Subcutaneous adipose tissue (tissue), 4 donors: ENCODE measurements around the gene FOXP1. TPM values are rescaled to one million over a fixed set of nuclear protein-coding genes. Genes with fewer than 3 reads are reported as not detected.

Experiments used
- CTCF ChIP-seq: fragments of 450-650 bp; IDR thresholded peaks from one replicate; pipeline ENCODE4 v1.5.1; 2016; ENCODE audit warnings: low read depth, mild to moderate bottlenecking, control low read depth, antibody characterized with exemption, moderate library complexity
- total RNA-seq, 4 donors: library from RNA; depleted of rRNA; stranded (reverse); fragments of >200 nt; gene quantifications; one replicate each; pipeline ENCODE4 v1.1.0, GENCODE V29; 2016

The FOXP1 gene
- total RNA-seq, 4 donors from 2014 or later = 70.5 to 96.7 (median 88.0) TPM

DNA sequence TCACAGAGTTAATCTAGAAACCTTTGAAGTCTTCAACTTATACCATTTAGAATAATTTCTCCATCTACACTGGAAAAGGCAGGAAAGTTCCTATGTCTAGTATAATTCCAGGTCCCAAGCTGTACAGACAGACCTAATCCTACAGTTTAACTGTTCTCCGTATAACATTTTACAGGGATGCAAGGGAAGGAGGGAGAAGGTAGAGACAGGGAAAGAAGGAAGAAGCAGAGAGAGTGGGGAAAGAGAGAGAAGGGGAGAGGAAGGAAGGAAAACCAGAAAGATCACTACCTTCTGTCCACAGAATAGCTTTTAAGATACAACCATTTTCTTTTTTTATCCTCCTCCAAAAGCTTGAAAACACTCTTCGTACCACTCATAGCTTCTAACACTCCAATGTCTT is 185.8 kb downstream of the FOXP1 start:
- no peak for TF ChIP-seq CTCF

DNA sequence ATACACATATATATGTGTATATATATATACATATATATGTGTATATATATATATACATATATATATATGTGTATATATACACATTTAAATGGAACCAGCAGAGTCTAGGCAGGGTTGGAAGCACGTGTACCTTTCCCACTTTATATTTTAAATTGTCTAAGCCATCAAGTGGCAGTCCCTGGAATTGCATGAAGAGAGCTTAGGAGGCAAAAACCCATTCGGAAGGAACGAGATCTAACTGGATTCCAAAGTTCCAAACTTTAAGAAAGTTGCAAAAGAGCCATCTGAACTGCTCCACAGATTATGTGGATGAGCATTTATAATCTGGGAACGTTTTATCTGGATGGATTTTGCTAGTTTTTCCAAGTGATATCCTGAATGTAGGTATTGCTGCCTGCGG is 186.5 kb downstream of the FOXP1 start:
- no peak for TF ChIP-seq CTCF

GRCh38 chr3:71395927-71396695 is 187.4 kb downstream of the FOXP1 start:
- TF ChIP-seq CTCF = no peak

- no peak for TF ChIP-seq CTCF
These were observed 188.1 kb downstream of the FOXP1 start for GRCh38 chr3:71395470-71395869.

DNA sequence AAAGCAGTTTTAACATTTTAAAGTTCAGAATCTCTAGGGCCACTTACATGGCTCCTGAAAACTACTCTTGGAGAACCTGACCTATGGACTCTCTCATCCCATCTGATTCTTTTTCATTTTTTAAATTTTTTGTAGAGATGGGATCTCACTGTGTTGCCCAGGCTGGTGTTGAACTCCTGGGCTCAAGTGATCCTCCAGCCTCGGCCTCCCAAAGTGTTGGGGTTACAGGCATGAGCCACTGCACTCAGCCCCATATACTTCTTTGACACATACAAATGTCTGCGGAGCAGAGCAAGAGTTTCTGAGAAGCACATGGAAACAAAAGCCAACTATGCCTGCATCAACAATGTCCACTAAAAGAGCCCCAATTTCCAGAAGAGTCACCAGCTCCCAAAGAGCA is 189.8 kb downstream of the FOXP1 start:
- no peak for TF ChIP-seq CTCF

DNA sequence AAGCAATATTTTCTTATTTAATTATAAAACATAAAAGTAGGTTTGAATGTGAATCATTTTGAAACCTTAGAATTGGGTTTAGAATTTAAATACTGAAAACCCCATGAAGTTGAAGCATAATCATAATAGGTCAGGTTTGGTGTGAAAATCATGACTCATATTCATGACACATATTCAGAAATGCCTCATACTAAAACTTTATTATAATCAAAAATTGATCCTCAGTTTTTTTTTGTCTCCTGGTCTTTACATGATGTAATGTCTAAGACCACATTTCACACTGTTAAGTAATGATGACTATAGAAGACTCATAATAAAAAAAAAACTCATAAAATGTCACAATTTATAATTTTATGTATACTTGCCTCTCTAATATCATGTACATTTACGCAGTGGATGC is 190.4 kb downstream of the FOXP1 start:
- no peak for TF ChIP-seq CTCF

DNA sequence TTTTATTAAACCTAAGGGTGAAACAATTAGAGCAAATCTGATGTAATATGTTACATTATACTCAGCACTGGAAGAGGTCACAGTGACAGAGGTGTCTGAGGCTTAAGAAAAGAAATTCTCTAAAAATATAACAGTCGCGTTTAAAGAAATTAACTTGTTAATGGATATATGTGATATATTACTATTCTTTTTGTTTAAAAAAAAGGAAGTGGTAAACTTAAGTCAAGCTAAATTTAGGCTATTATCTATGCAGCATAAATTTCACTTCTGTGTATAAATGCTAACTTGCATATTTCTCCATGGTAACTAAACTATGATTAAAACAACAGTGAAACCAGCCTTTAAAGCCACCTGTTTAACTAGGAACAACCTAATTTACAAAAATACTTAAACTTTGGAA is 191.3 kb downstream of the FOXP1 start:
- no peak for TF ChIP-seq CTCF
